Sigmoid colon (tissue), 7 donors: ENCODE data around the gene OR10G8. TPM values are rescaled to one million over a fixed set of nuclear protein-coding genes. Genes with fewer than 3 reads are reported as not detected.

Experiments
- DNase-seq: peaks from one replicate; pipeline ENCODE4 v3.0.0-alpha.2; 2019
- H3K27ac ChIP-seq, 4 donors: fragments of 200-600 bp; sonication (generic); one replicate each; pipeline ENCODE4 v1.5.1; 2016 to 2019; ENCODE audit warnings: mild to moderate bottlenecking in 1 of 4
- H3K27me3 ChIP-seq, 3 donors: fragments of 200-600 bp; sonication (generic); one replicate each; pipeline ENCODE4 v1.5.1; 2019; ENCODE audit warnings: mild to moderate bottlenecking in 1 of 3
- H3K36me3 ChIP-seq, 4 donors: fragments of 200-600 bp; sonication (generic); one replicate each; pipeline ENCODE4 v1.5.1; 2016 to 2019
- H3K4me1 ChIP-seq, 4 donors: fragments of 200-600 bp; sonication (generic); one replicate each; pipeline ENCODE4 v1.5.1; 2017 to 2019
- H3K4me3 ChIP-seq, 4 donors: fragments of 200-600 bp; sonication (generic); one replicate each; pipeline ENCODE4 v1.5.1; 2017 to 2019; ENCODE audit warnings: mild to moderate bottlenecking in 2 of 4, moderate library complexity in 1 of 4
- H3K9me3 ChIP-seq, 4 donors: fragments of 200-600 bp in 3 of 4; sonication (generic) in 3 of 4; one replicate each; pipeline versions ENCODE4 v1.5.1 to v1.6.1; 2013 to 2019
- CTCF ChIP-seq, 4 experiments: fragments of 450-650 bp in 3 of 4; fragments of 200-600 bp in 1 of 4; IDR thresholded peaks; one replicate each; pipeline ENCODE4 v1.5.1; 2016 to 2019; ENCODE audit warnings: antibody characterized with exemption in 4 of 4, mild to moderate bottlenecking in 3 of 4, moderate library complexity in 2 of 4
- EP300 ChIP-seq, 4 donors: sonication (generic); formaldehyde crosslinking; IDR thresholded peaks; one replicate each; pipeline ENCODE4 v1.6.1; 2017; ENCODE audit warnings: antibody characterized with exemption in 4 of 4
- POLR2A ChIP-seq, 2 donors: fragments of 450-650 bp; IDR thresholded peaks; one replicate each; pipeline ENCODE4 v1.6.1; 2016; ENCODE audit warnings: antibody characterized with exemption in 2 of 2, mild to moderate bottlenecking in 2 of 2, moderate library complexity in 2 of 2
- POLR2AphosphoS5 ChIP-seq, 4 donors: sonication (generic); formaldehyde crosslinking; IDR thresholded peaks; one replicate each; pipeline ENCODE4 v1.6.1; 2017; ENCODE audit warnings: antibody characterized with exemption in 4 of 4
- WGBS, 2 donors: extraction: QIAGEN DNeasy Blood & Tissue Kit; methylation state at CpG; one replicate each; pipeline ENCODE4 v1.1.7; 2013; 5-methylcytosine and 5-hydroxymethylcytosine counted together
- intact Hi-C: fragments of 100-400 bp; cut with DNase I; formaldehyde crosslinking; loops from one replicate; pipeline ENCODE4 v1.15.1; 2023
- polyA plus RNA-seq, 3 donors: library from polyadenylated mRNA; stranded (reverse); fragments of 200-250 nt; gene quantifications; one replicate each; pipeline ENCODE4 v1.2.3, GENCODE V29; 2013
- total RNA-seq, 4 donors: library from RNA; depleted of rRNA; stranded (reverse); fragments of >200 nt; gene quantifications; one replicate each; pipeline ENCODE4 v1.1.0, GENCODE V29; 2016
- donor health status: healthy with polysubstance abuse.
- donor health status: Bipolar disorder and iron deficiency.
- donor health status: healthy.

Gene OR10G8
- total and polyA plus RNA-seq, 7 donors = not detected

GRCh38 chr11:124079631-124080326 lies 53.2 kb downstream of the OR10G8 start:
- H3K27ac ChIP-seq = no peak overlapping the region
- DNase-seq = no peak
- TF ChIP-seq POLR2A (IDR thresholded peaks at IDR 0.05) (no peak), EP300 (IDR thresholded peaks at IDR 0.05) (no peak), CTCF (IDR thresholded peaks at IDR 0.05) (no peak), POLR2AphosphoS5 (IDR thresholded peaks at IDR 0.05) (no peak)
- H3K4me3 ChIP-seq = no peak overlapping the region
- no peaks in the 10 kb centered on the region for H3K36me3 ChIP-seq
- WGBS, 2 donors = 82 to 85% methylated on average over 8 of the region's 8 CpGs
- no peaks in the 10 kb centered on the region for H3K9me3 ChIP-seq
- peaks cover 0 to 26% (median 7%) of the 10 kb centered on the region in 3 donors for H3K27me3 ChIP-seq
- intact Hi-C loops = no loop called here
- peaks cover 0 to 10% (median 8%) of the 10 kb centered on the region in 4 donors for H3K4me1 ChIP-seq

Other genes with a start within 250 kb of the OR10G8 start
- gene OR6M1, start 220.4 kb upstream of the OR10G8 start, total RNA-seq = not detected
- not detected for gene OR6M1, start 220.4 kb upstream of the OR10G8 start, polyA plus RNA-seq
- gene TMEM225, start 141.1 kb upstream of the OR10G8 start, total RNA-seq = not detected
- gene TMEM225, start 141.1 kb upstream of the OR10G8 start, polyA plus RNA-seq = not detected
- not detected for gene OR8D4, start 124.6 kb upstream of the OR10G8 start, total RNA-seq
- under 1 TPM in 1 of 3 donors, not detected in 2; 0.03 TPM for gene OR8D4, start 124.6 kb upstream of the OR10G8 start, polyA plus RNA-seq
- gene OR4D5, start 87.2 kb upstream of the OR10G8 start, total RNA-seq = not detected
- gene OR4D5, start 87.2 kb upstream of the OR10G8 start, polyA plus RNA-seq = not detected
- not detected for gene OR6T1, start 83.0 kb upstream of the OR10G8 start, total RNA-seq
- not detected for gene OR6T1, start 83.0 kb upstream of the OR10G8 start, polyA plus RNA-seq
- gene OR10S1, start 49.0 kb upstream of the OR10G8 start, total RNA-seq = not detected
- gene OR10S1, start 49.0 kb upstream of the OR10G8 start, polyA plus RNA-seq = not detected
- not detected for gene OR10G6, start 31.6 kb upstream of the OR10G8 start, total RNA-seq
- not detected for gene OR10G6, start 31.6 kb upstream of the OR10G8 start, polyA plus RNA-seq
- gene OR10G4, start 13.8 kb upstream of the OR10G8 start, total RNA-seq = under 1 TPM in 1 of 4 donors, not detected in 3; 0.71 TPM
- gene OR10G4, start 13.8 kb upstream of the OR10G8 start, polyA plus RNA-seq = under 1 TPM in 1 of 3 donors, not detected in 2; 0.03 TPM
- not detected for gene OR10G9, start 3.8 kb upstream of the OR10G8 start, total RNA-seq
- not detected for gene OR10G9, start 3.8 kb upstream of the OR10G8 start, polyA plus RNA-seq
- not detected for gene OR10G7, start 14.5 kb downstream of the OR10G8 start, total RNA-seq
- not detected for gene OR10G7, start 14.5 kb downstream of the OR10G8 start, polyA plus RNA-seq
- 10 to 100 TPM; 14.2 to 16.6 (median 14.6) TPM for gene VWA5A, start 88.7 kb downstream of the OR10G8 start, total RNA-seq
- 10 to 100 TPM; 31.0 to 43.8 (median 34.0) TPM for gene VWA5A, start 88.7 kb downstream of the OR10G8 start, polyA plus RNA-seq
- not detected for gene OR10D3, start 156.5 kb downstream of the OR10G8 start, total RNA-seq
- gene OR10D3, start 156.5 kb downstream of the OR10G8 start, polyA plus RNA-seq = not detected
- gene OR8G1, start 214.3 kb downstream of the OR10G8 start, total RNA-seq = not detected
- gene OR8G1, start 214.3 kb downstream of the OR10G8 start, polyA plus RNA-seq = not detected
- not detected for gene OR8G5, start 229.6 kb downstream of the OR10G8 start, total RNA-seq
- gene OR8G5, start 229.6 kb downstream of the OR10G8 start, polyA plus RNA-seq = under 1 TPM in 1 of 3 donors, not detected in 2; 0.10 TPM